Measurements from ENCODE around the gene PSKH1.
A peak's percentile ranks its signal among the peaks of the same experiment; 100 is the strongest.
"Not testable (repeated sequence)": the region's sequence is repeated elsewhere in the genome, so short reads cannot be mapped to it uniquely, and the experiment has no call there.

Gene PSKH1

DNA sequence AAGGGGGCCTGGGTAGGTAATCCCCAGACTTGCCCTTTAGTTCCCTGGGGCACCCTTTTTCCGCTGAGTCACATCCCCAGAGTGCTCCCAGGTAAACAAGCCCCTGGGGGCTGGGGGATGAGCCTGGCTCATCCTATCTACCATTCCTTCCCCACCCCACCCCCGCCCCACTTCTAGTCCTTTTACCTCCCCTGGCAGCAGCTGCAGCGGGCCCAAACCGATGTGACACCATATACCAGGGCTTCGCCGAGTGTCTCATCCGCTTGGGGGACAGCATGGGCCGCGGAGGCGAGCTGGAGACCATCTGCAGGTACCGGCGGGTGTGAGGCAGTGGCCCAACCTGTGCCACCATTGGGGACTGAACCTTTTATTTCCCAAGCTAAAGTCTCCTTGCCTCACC is 7.5 kb upstream of the PSKH1 start:
- intact Hi-C loops (cut with micrococcal nuclease), result no loop called here
- H3K36me3 Mint-ChIP-seq (ENCODE audit: low read depth), result peaks cover 71% of the 10 kb centered on the region
- H3K9me3 Mint-ChIP-seq, result no peaks in the 10 kb centered on the region
- peaks cover 6% of the 10 kb centered on the region for H3K4me1 Mint-ChIP-seq (ENCODE audit: low read depth)
- no peak overlapping the region for H3K4me3 Mint-ChIP-seq
- no peaks in the 10 kb centered on the region for H3K27me3 Mint-ChIP-seq
- H3K27ac Mint-ChIP-seq, result no peak overlapping the region

DNA sequence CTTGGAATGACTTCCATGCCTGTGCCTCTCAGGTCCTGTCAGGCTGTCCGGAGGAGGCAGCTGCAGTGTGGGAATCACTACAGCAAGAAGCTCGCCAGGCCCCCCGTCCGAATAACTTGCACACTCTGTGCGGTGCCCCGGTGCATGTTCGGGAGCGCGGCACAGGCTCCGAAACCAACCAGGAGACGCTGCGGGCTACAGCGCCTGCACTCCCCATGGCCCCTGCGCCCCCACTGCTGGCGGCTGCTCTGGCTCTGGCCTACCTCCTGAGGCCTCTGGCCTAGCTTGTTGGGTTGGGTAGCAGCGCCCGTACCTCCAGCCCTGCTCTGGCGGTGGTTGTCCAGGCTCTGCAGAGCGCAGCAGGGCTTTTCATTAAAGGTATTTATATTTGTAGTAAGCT is 7.1 kb upstream of the PSKH1 start:
- intact Hi-C loops (cut with micrococcal nuclease), result no loop called here
- Mint-ChIP-seq H3K27me3 (no peaks in the 10 kb centered on the region), H3K36me3 (ENCODE audit: low read depth) (peaks cover 67% of the 10 kb centered on the region), H3K27ac (no peak overlapping the region), H3K4me3 (no peak overlapping the region), H3K9me3 (no peaks in the 10 kb centered on the region), H3K4me1 (ENCODE audit: low read depth) (peaks cover 6% of the 10 kb centered on the region)

DNA sequence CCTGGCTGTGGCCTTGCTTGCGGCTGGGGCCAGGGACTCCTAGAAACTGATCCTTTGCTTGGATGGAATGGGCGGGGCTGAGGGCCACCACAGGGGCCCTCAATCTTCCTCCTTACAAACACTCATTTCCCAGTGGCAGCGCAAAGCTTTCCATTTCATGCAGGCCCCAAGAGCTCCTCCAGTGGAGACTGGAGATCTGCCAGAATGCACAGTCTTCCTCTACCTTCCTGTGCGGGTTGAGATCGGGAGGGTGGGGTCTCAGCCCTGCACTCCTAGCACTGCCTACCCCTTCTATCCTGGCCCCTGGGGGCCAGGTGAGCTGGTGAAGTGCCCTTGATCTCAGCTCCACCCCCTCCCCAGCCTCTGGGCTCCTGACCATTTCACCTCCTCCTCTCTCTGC is 6.7 kb upstream of the PSKH1 start:
- Mint-ChIP-seq H3K27me3 (no peaks in the 10 kb centered on the region), H3K9me3 (no peaks in the 10 kb centered on the region), H3K4me3 (no peak overlapping the region), H3K27ac (no peak overlapping the region), H3K36me3 (ENCODE audit: low read depth) (peaks cover 62% of the 10 kb centered on the region), H3K4me1 (ENCODE audit: low read depth) (peaks cover 6% of the 10 kb centered on the region)
- intact Hi-C loops (cut with micrococcal nuclease), result no loop called here

DNA sequence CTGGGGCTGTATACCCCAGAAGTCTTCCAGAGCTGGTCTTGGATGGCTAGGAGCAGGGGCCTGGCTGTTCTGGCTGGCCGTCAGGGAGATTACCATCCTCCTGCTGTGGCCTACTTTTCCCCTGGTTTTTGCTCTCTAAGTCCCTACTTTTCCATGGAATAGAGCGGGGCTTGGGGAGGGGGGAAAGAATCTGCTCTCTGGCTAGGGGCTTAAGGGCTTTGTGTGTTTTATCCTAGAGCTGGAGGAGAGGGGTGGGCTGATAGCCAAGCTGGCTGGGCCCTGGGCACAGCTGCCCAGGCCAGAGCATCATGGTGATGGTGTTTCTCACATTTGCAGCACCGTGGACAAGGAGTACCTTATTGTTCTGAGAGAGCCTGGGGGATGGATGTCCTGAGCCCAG is 4.7 kb upstream of the PSKH1 start:
- no peak overlapping the region for H3K4me3 Mint-ChIP-seq
- peaks cover 43% of the 10 kb centered on the region for H3K36me3 Mint-ChIP-seq (ENCODE audit: low read depth)
- H3K9me3 Mint-ChIP-seq, result no peaks in the 10 kb centered on the region
- no peaks in the 10 kb centered on the region for H3K27me3 Mint-ChIP-seq
- no peak overlapping the region for H3K27ac Mint-ChIP-seq
- peaks cover 6% of the 10 kb centered on the region for H3K4me1 Mint-ChIP-seq (ENCODE audit: low read depth)
- intact Hi-C loops (cut with micrococcal nuclease), result no loop called here

DNA sequence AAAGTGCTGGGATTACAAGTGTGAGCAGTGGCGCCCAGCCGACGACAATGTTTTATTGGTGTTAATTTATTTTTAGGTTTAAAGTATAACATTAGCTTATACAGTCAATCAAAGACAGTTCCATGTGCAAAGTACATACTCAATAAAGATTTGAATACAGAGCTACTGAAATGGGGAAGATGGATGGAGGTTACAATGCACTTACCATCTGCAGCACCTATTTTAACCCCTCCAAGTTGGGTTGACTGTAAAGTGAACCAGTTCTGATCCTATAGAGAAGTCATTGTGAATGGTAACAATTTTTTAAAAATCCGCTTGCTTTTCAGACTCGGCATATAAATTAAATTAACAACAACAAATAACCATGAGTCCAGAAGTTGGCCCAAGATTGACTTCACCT is 679 bp upstream of the PSKH1 start:
- peaks cover 36% of the 10 kb centered on the region for H3K4me1 Mint-ChIP-seq (ENCODE audit: low read depth)
- no peaks in the 10 kb centered on the region for H3K27me3 Mint-ChIP-seq
- peak overlapping the region; percentile 95 for H3K27ac Mint-ChIP-seq
- no peaks in the 10 kb centered on the region for H3K9me3 Mint-ChIP-seq
- H3K4me3 Mint-ChIP-seq, result peak overlapping the region; percentile 66
- intact Hi-C loops (cut with micrococcal nuclease), result no loop called here
- H3K36me3 Mint-ChIP-seq (ENCODE audit: low read depth), result peaks cover 17% of the 10 kb centered on the region

DNA sequence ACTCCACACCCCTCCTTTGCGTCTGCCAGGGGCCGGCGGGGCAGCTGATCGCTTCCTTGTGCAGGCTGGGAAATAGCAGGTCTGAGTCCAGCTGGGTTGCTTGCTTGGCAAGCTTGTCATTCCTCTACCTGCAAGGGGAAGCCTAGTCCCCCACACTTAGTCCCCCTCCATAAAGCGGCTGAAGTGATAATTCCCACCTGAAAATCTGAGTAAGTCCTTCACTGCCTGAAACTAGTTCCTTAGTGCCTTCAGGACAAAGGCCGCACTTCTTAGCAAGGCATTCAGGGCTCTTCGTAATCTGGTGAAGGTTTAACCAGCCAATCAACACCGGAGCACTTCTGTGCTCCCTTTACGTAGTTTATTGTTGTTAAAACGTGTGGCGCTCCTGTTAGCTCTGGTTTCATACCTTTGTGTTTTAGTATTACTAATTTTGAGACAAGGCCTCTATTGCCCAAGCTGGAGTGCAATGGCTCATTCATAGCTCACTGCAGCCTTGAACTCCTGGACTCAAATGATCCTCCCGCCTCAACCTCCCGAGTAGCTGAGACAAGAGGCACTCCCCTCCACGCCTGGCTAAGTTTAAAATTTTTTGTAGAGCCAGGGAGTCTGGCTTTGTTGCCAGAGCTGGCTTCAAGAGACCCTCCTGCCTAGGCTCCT is 817 bp downstream of the PSKH1 start:
- H3K27ac Mint-ChIP-seq, result peak overlapping the region; percentile 95
- peak overlapping the region; percentile 92 for H3K4me3 Mint-ChIP-seq
- intact Hi-C loops (cut with micrococcal nuclease), result no loop called here
- no peaks in the 10 kb centered on the region for H3K9me3 Mint-ChIP-seq
- H3K27me3 Mint-ChIP-seq, result no peaks in the 10 kb centered on the region
- peaks cover 13% of the 10 kb centered on the region for H3K36me3 Mint-ChIP-seq (ENCODE audit: low read depth)
- H3K4me1 Mint-ChIP-seq (ENCODE audit: low read depth), result peaks cover 40% of the 10 kb centered on the region

DNA sequence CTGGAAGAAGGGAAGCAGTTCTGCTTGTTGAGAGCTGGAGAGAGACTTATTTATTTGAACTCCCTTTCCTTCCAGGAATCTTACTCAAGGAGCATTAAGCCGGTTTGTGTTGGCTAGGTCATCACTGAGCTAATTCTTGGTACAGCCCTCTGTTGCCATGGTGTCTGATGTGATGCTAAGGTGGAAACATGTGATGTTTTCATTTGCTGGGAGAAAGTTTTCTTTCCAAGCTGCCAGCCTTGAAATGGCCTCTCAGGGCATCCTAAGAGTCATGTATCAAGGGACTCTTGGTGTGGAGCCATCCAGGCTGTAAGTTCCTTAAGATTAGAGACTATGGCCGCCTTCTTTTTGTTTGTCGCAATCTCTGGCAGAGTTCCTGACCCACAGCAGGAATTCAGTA is 4.2 kb downstream of the PSKH1 start:
- Mint-ChIP-seq H3K4me1 (ENCODE audit: low read depth) (peaks cover 40% of the 10 kb centered on the region), H3K36me3 (ENCODE audit: low read depth) (peaks cover 36% of the 10 kb centered on the region)

DNA sequence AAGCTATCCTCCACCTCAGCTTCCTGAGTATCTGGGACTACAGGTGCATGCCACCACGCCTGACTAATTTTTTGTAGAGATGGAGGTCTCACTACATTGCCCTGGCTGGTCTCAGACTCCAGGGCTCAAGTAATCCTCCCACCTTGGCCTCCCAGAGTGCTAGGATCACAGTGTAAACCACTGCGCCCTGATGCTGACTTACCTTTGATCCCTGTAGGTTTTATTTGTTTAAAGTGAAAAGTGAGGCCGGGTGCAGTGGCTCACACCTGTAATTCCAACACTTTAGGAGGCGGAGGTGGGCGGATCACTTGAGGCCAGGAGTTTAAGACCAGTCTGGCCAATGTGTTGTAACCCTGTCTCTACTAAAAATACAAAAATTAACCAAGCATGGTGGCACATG is 8.7 kb downstream of the PSKH1 start:
- H3K27me3 Mint-ChIP-seq, result no peaks in the 10 kb centered on the region
- H3K4me1 Mint-ChIP-seq (ENCODE audit: low read depth), result peaks cover 13% of the 10 kb centered on the region
- H3K27ac Mint-ChIP-seq, result no peak overlapping the region
- H3K36me3 Mint-ChIP-seq (ENCODE audit: low read depth), result peaks cover 55% of the 10 kb centered on the region
- H3K9me3 Mint-ChIP-seq, result no peaks in the 10 kb centered on the region
- intact Hi-C loops (cut with micrococcal nuclease), result no loop called here
- H3K4me3 Mint-ChIP-seq, result no peak overlapping the region

More for the DNA sequence above, 4.2 kb downstream of the PSKH1 start:
- Mint-ChIP-seq H3K4me3 (no peak overlapping the region), H3K27me3 (no peaks in the 10 kb centered on the region), H3K9me3 (no peaks in the 10 kb centered on the region), H3K27ac (no peak overlapping the region)
- intact Hi-C loops (cut with micrococcal nuclease), result no loop called here

DNA sequence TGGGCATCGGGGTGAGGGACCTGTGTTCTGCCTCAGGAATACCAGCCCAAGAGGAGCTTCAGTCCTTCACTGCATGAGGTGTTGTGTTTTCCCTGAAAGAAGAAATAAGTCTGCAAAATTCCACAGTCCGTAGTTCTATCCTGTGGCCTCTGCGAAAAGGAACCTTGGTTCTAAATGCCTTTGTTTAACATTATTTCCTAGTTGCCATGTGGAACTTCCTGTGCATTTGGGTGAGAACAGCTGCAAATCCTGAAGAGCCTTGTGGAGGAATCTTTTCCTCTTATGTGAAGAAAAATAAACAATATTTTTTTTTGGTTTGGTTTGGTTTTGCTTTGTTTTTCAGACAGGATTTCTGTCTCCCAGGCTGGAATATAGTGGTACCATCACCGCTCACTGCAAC is 9.8 kb downstream of the PSKH1 start:
- Mint-ChIP-seq H3K9me3 (no peaks in the 10 kb centered on the region), H3K4me3 (no peak overlapping the region), H3K27ac (no peak overlapping the region), H3K27me3 (no peaks in the 10 kb centered on the region), H3K4me1 (ENCODE audit: low read depth) (peaks cover 4% of the 10 kb centered on the region), H3K36me3 (ENCODE audit: low read depth) (peaks cover 60% of the 10 kb centered on the region)
- intact Hi-C loops (cut with micrococcal nuclease), result no loop called here

DNA sequence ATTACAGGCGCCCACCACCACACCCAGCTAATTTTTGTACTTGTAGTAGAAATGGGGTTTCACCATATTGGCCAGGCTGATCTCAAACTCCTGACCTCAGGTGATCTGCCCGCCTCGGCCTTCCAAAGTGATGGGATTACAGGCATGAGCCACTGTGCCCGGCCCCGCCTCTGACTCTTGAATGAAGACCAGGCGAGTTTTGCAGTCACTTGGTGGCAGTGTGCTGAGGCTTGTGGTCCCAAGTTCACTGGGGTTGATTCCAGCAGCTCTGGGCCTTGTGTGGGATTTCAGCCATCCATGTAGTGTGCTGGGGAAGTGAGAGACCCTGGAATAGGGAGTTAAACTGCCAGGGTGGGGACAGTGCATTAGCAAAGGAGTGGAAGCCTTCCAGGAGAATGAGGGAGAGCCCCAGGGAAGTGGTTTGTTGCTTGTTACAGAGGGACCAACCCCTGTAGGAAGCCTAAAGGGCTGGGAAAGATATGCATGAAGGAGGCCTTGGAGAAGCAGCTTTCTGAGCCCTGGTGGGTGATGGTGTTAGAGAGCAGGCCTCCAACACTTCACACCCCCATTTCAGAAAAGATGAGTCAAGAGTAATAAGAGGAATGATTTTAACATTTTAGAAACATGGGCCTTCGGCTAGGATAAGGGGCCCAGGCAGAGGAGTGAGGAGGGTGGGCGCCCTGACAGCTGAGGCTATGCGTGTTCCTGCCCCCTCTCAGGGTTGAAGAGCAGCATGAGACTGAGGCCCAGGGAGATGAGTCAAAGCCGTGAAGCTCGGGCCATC is 14.5 kb downstream of the PSKH1 start:
- Mint-ChIP-seq H3K36me3 (ENCODE audit: low read depth) (peaks cover 77% of the 10 kb centered on the region), H3K27ac (no peak overlapping the region), H3K4me1 (ENCODE audit: low read depth) (peaks cover 4% of the 10 kb centered on the region), H3K27me3 (no peaks in the 10 kb centered on the region), H3K9me3 (no peaks in the 10 kb centered on the region), H3K4me3 (no peak overlapping the region)
- intact Hi-C loops (cut with micrococcal nuclease), result no loop called here

DNA sequence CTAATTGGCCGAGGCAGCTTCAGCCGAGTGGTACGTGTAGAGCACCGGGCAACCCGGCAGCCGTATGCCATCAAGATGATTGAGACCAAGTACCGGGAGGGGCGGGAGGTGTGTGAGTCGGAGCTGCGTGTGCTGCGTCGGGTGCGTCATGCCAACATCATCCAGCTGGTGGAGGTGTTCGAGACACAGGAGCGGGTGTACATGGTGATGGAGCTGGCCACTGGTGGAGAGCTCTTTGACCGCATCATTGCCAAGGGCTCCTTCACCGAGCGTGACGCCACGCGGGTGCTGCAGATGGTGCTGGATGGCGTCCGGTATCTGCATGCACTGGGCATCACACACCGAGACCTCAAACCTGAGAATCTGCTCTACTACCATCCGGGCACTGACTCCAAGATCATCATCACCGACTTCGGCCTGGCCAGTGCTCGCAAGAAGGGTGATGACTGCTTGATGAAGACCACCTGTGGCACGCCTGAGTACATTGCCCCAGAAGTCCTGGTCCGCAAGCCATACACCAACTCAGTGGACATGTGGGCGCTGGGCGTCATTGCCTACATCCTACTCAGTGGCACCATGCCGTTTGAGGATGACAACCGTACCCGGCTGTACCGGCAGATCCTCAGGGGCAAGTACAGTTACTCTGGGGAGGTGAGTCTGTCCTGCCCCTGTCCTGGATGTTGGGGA is 16.1 kb downstream of the PSKH1 start:
- intact Hi-C loops (cut with micrococcal nuclease), result no loop called here
- H3K9me3 Mint-ChIP-seq, result no peaks in the 10 kb centered on the region
- H3K36me3 Mint-ChIP-seq (ENCODE audit: low read depth), result peaks cover 70% of the 10 kb centered on the region
- no peak overlapping the region for H3K27ac Mint-ChIP-seq
- H3K27me3 Mint-ChIP-seq, result no peaks in the 10 kb centered on the region
- no peak overlapping the region for H3K4me3 Mint-ChIP-seq
- H3K4me1 Mint-ChIP-seq (ENCODE audit: low read depth), result peaks cover 4% of the 10 kb centered on the region

DNA sequence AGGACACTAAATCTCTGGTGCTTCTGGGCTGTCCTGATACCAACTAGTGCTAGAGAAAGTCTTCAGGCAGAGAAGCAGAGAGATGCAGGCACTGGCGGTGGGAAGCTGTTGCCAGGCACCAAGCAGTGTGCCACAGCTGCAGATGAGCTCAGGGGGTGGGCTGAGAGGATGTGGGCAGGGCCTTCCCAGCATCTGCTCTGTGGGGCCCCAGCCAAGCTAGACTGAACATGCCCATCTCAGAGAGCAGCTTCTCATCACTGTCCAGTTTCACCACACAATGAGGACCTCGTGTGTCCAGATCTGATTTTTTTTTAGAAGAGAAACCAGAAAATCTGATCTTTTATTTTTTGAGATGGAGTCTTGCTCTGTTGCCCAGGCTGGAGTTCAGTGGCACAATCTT is 17.1 kb downstream of the PSKH1 start:
- no peak overlapping the region for H3K4me3 Mint-ChIP-seq
- no peaks in the 10 kb centered on the region for H3K9me3 Mint-ChIP-seq
- intact Hi-C loops (cut with micrococcal nuclease), result no loop called here
- H3K4me1 Mint-ChIP-seq (ENCODE audit: low read depth), result peaks cover 2% of the 10 kb centered on the region
- H3K36me3 Mint-ChIP-seq (ENCODE audit: low read depth), result peaks cover 75% of the 10 kb centered on the region
- H3K27ac Mint-ChIP-seq, result no peak overlapping the region
- no peaks in the 10 kb centered on the region for H3K27me3 Mint-ChIP-seq

DNA sequence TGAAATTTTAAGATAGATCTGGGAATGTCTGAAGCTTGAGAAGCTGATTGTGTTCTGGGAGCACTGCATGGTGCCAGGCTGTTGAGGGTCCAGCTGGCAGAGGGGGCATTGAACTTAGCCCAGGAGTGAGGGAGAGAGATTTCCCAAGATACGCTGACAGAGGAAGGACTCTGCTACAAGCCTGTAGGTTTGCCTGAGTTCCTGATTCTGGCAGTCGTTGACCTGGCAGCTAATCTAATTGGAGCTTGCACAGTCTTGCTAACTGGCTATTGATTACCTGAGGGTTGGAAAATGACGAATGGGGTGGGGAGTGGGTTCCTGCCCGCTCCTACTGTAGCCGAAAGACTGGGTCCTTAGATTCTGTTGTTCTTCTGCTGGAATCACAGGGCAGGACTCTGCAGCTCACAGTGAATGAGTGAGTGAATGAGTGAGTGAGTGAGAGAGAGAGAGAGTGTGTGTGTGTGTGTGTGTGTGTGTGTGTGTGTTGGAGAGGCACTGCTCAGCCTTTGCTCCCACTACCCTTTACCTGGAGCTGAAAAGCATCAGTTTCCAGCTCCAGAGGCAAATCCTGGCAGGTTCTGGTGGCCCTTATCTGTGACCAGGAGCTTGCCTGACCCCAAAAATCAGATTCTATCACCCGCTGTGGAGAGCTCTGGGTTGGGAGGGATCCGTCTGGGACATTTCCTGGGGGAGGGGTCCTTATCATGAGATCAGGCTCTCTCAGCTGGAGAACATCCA is 21.9 kb downstream of the PSKH1 start:
- peaks cover 16% of the 10 kb centered on the region for H3K4me1 Mint-ChIP-seq (ENCODE audit: low read depth)
- H3K9me3 Mint-ChIP-seq, result no peaks in the 10 kb centered on the region
- intact Hi-C loops (cut with micrococcal nuclease), result no loop called here
- peaks cover 87% of the 10 kb centered on the region for H3K36me3 Mint-ChIP-seq (ENCODE audit: low read depth)
- H3K27ac Mint-ChIP-seq, result no peak overlapping the region
- H3K27me3 Mint-ChIP-seq, result no peaks in the 10 kb centered on the region
- H3K4me3 Mint-ChIP-seq, result no peak overlapping the region

DNA sequence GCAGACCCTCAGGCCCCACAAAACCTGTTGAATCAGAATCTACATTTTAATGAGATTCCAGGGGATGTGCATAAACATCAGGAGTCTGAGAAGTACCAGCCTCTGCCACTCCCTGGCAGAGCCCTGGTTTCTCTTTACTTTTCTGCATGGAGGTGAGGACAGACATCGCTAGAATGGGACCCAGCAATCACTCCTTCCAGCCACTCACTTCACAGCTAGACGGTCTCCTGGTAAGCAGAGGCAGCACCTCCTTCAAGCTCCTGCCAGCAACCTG is 22.4 kb downstream of the PSKH1 start:
- H3K36me3 Mint-ChIP-seq (ENCODE audit: low read depth), result peaks cover 87% of the 10 kb centered on the region
- H3K4me3 Mint-ChIP-seq; H3K27me3 Mint-ChIP-seq; H3K9me3 Mint-ChIP-seq; H3K27ac Mint-ChIP-seq; intact Hi-C loops (cut with micrococcal nuclease): not testable (repeated sequence)
- peaks cover 16% of the 10 kb centered on the region for H3K4me1 Mint-ChIP-seq (ENCODE audit: low read depth)
